NCI-H2107 (cell line): ENCODE data around the gene ADGRB3.
"Not testable (repeated sequence)": the region's sequence is repeated elsewhere in the genome, so short reads cannot be mapped to it uniquely, and the experiment has no call there.

ENCODE experiments used
- DNase-seq: peaks from one replicate; lab custom pipeline; 2025; lab: John Stamatoyannopoulos, UW

ADGRB3 gene

GRCh38 chr6:69261010-69261409, 625.9 kb downstream of the ADGRB3 start:
- DNase-seq, result no peak

GRCh38 chr6:69263297-69263696, 628.2 kb downstream of the ADGRB3 start:
- DNase-seq, result no peak

- DNase-seq, result no peak
These were observed 630.0 kb downstream of the ADGRB3 start for GRCh38 chr6:69265090-69265489.

- DNase-seq, result no peak
These were observed 630.6 kb downstream of the ADGRB3 start for GRCh38 chr6:69265706-69266105.

GRCh38 chr6:69276204-69276603, 641.1 kb downstream of the ADGRB3 start:
- DNase-seq, result no peak

- no peak for DNase-seq
These were observed 644.7 kb downstream of the ADGRB3 start for GRCh38 chr6:69279805-69280204.

GRCh38 chr6:69280858-69281257, 645.8 kb downstream of the ADGRB3 start:
- DNase-seq, result no peak

GRCh38 chr6:69284176-69284730, 649.2 kb downstream of the ADGRB3 start:
- no peak for DNase-seq

GRCh38 chr6:69285054-69285453, 650.0 kb downstream of the ADGRB3 start:
- DNase-seq, result no peak

GRCh38 chr6:69286331-69286730, 651.2 kb downstream of the ADGRB3 start:
- DNase-seq, result no peak

GRCh38 chr6:69288198-69288597, 653.1 kb downstream of the ADGRB3 start:
- not testable (repeated sequence) for DNase-seq

GRCh38 chr6:69289689-69290495, 654.8 kb downstream of the ADGRB3 start:
- no peak for DNase-seq

- DNase-seq, result no peak
These were observed 658.4 kb downstream of the ADGRB3 start for GRCh38 chr6:69293471-69293870.

- DNase-seq, result no peak
These were observed 659.3 kb downstream of the ADGRB3 start for GRCh38 chr6:69294407-69294806.

GRCh38 chr6:69294862-69295261, 659.8 kb downstream of the ADGRB3 start:
- DNase-seq, result no peak

- no peak for DNase-seq
These were observed 668.3 kb downstream of the ADGRB3 start for GRCh38 chr6:69303382-69303781.

GRCh38 chr6:69305456-69305855, 670.4 kb downstream of the ADGRB3 start:
- no peak for DNase-seq

GRCh38 chr6:69308584-69308983, 673.5 kb downstream of the ADGRB3 start:
- DNase-seq, result no peak

GRCh38 chr6:69311888-69312287, 676.8 kb downstream of the ADGRB3 start:
- no peak for DNase-seq

GRCh38 chr6:69314001-69314400, 678.9 kb downstream of the ADGRB3 start:
- DNase-seq, result no peak

- no peak for DNase-seq
These were observed 679.4 kb downstream of the ADGRB3 start for GRCh38 chr6:69314531-69314930.

GRCh38 chr6:69331886-69332285, 696.8 kb downstream of the ADGRB3 start:
- DNase-seq, result no peak

- DNase-seq, result no peak
These were observed 702.2 kb downstream of the ADGRB3 start for GRCh38 chr6:69337311-69337710.
